Neuronal stem cell (in vitro differentiated cells): ENCODE data around the gene S1PR2.
A peak's percentile ranks its signal among the peaks of the same experiment; 100 is the strongest.

ENCODE experiments used
- DNase-seq: peaks from one replicate; pipeline ENCODE4 v3.0.0-alpha.2; 2013; ENCODE audit warnings: low spot score
- H2AFZ ChIP-seq: one replicate; pipeline ENCODE4 v1.6.1; 2013; ENCODE audit warnings: mild to moderate bottlenecking, low read length, inconsistent platforms
- H2AK5ac ChIP-seq: 2 replicates; pipeline ENCODE4 v1.6.1; 2013; ENCODE audit warnings: low read depth, mild to moderate bottlenecking, inconsistent platforms, low read length, moderate library complexity, mixed read lengths
- H2BK120ac ChIP-seq: 2 replicates; pipeline ENCODE4 v1.6.1; 2013; ENCODE audit warnings: low read depth, mild to moderate bottlenecking, inconsistent platforms, low read length, moderate library complexity, mixed read lengths
- H2BK12ac ChIP-seq: one replicate; pipeline ENCODE4 v1.6.1; 2013; ENCODE audit warnings: low read length, inconsistent platforms
- H2BK15ac ChIP-seq: 2 replicates; pipeline ENCODE4 v1.6.1; 2013; ENCODE audit warnings: mild to moderate bottlenecking, low read length, inconsistent platforms, mixed read lengths
- H2BK5ac ChIP-seq: one replicate; pipeline ENCODE4 v1.6.1; 2013; ENCODE audit warnings: inconsistent platforms, mild to moderate bottlenecking, low read length, moderate library complexity
- H3K14ac ChIP-seq: one replicate; pipeline ENCODE4 v1.6.1; 2013; ENCODE audit warnings: low read length, inconsistent platforms
- H3K18ac ChIP-seq: 2 replicates; pipeline ENCODE4 v1.6.1; 2013; ENCODE audit warnings: low read length, inconsistent platforms
- H3K23ac ChIP-seq: 2 replicates; pipeline ENCODE4 v1.6.1; 2013; ENCODE audit warnings: low read depth, mild to moderate bottlenecking, mixed read lengths, low read length, inconsistent platforms; ENCODE audit not compliant: poor library complexity
- H3K27ac ChIP-seq: replicated peaks from 3 replicates; pipeline ENCODE4 v1.5.1; 2013; ENCODE audit warnings: low read length, inconsistent platforms
- H3K27me3 ChIP-seq, 3 experiments: 2 replicates each; pipeline ENCODE4 v1.6.1; 2013; ENCODE audit warnings: low read length in 3 of 3, mild to moderate bottlenecking in 2 of 3, inconsistent platforms in 1 of 3, low read depth in 1 of 3, mixed read lengths in 1 of 3, moderate library complexity in 1 of 3; ENCODE audit not compliant: control insufficient read depth in 3 of 3, insufficient read depth in 3 of 3
- H3K36me3 ChIP-seq, 2 donors: replicated peaks in 1 of 2; 2 replicates each; pipeline ENCODE4 v1.6.1; 2013; ENCODE audit warnings: low read length in 2 of 2; ENCODE audit not compliant: control insufficient read depth in 2 of 2, insufficient read depth in 2 of 2
- H3K4ac ChIP-seq: 2 replicates; pipeline ENCODE4 v1.6.1; 2013; ENCODE audit warnings: inconsistent platforms, mild to moderate bottlenecking, low read length, moderate library complexity
- H3K4me1 ChIP-seq, 2 donors: 1 replicate in 1 of 2; 2 replicates in 1 of 2; pipeline ENCODE4 v1.6.1; 2013; ENCODE audit warnings: low read length in 2 of 2, low read depth in 1 of 2; ENCODE audit not compliant: control insufficient read depth in 2 of 2, insufficient read depth in 1 of 2
- H3K4me2 ChIP-seq: one replicate; pipeline ENCODE4 v1.6.1; 2013; ENCODE audit warnings: mild to moderate bottlenecking, low read length, inconsistent platforms; ENCODE audit not compliant: insufficient read depth, poor library complexity, severe bottlenecking
- H3K4me3 ChIP-seq, 2 donors: 2 replicates each; pipeline ENCODE4 v1.5.1; 2013; ENCODE audit warnings: low read length in 2 of 2, mild to moderate bottlenecking in 2 of 2, inconsistent platforms in 1 of 2, moderate library complexity in 1 of 2
- H3K79me1 ChIP-seq: one replicate; pipeline ENCODE4 v1.6.1; 2013; ENCODE audit warnings: low read depth, mild to moderate bottlenecking, inconsistent platforms, low read length, moderate library complexity
- H3K9ac ChIP-seq: one replicate; pipeline ENCODE4 v1.6.1; 2013; ENCODE audit warnings: mild to moderate bottlenecking, low read depth, low read length, inconsistent platforms; ENCODE audit not compliant: poor library complexity
- H3K9me3 ChIP-seq, 2 donors: replicated peaks in 1 of 2; 2 replicates each; pipeline versions ENCODE3 to v1.6.1; 2013; ENCODE audit warnings: low read length in 2 of 2, mild to moderate bottlenecking in 2 of 2, inconsistent platforms in 1 of 2, low read depth in 1 of 2, mixed read lengths in 1 of 2, moderate library complexity in 1 of 2; ENCODE audit not compliant: control insufficient read depth in 2 of 2, insufficient read depth in 1 of 2
- H4K8ac ChIP-seq: one replicate; pipeline ENCODE4 v1.6.1; 2013; ENCODE audit warnings: low read depth, mild to moderate bottlenecking, inconsistent platforms, low read length, moderate library complexity
- H4K91ac ChIP-seq: one replicate; pipeline ENCODE4 v1.6.1; 2013; ENCODE audit warnings: low read length, low read depth, mild to moderate bottlenecking, inconsistent platforms; ENCODE audit not compliant: poor library complexity
- WGBS, 2 donors: extraction: QIAGEN DNeasy Blood & Tissue Kit; methylation state at CpG; one replicate each; pipeline ENCODE4 v1.1.7; 2013; ENCODE audit warnings: missing lambda C conversion rate in 2 of 2, mixed read lengths in 1 of 2; ENCODE audit not compliant: insufficient read length in 2 of 2, insufficient replicate concordance in 1 of 2; ENCODE audit errors: extremely low coverage in 2 of 2; 5-methylcytosine and 5-hydroxymethylcytosine counted together

The S1PR2 gene

DNA sequence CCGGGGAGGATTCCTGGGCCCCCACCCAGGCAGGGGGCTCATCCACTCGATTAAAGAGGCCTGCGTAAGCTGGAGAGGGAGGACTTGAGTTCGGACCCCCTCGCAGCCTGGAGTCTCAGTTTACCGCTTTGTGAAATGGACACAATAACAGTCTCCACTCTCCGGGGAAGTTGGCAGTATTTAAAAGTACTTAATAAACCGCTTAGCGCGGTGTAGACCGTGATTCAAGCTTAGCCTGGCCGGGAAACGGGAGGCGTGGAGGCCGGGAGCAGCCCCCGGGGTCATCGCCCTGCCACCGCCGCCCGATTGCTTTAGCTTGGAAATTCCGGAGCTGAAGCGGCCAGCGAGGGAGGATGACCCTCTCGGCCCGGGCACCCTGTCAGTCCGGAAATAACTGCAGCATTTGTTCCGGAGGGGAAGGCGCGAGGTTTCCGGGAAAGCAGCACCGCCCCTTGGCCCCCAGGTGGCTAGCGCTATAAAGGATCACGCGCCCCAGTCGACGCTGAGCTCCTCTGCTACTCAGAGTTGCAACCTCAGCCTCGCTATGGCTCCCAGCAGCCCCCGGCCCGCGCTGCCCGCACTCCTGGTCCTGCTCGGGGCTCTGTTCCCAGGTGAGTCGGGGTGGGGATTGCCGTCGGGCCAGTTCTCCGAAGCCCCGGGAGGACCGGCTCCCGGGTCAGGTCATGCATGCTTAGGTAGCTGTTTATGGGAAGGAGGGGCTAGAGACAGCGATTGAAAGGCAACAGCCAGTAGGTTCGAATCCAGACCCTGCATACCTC is 39.7 kb upstream of the S1PR2 start, which contains the start of gene ICAM1:
TSS of gene ICAM1 (plus strand) at position 505 of the 779 bp plus-strand sequence. CDS start at position 545, 40 bp downstream.
- Histone ChIP-seq H3K4ac (no peak within 1 kb of the TSS), H3K18ac (peak within 1 kb of the TSS; percentile 94), H3K4me3 (peak within 1 kb of the TSS; percentile 37 to 50), H2AFZ (peak within 1 kb of the TSS; percentile 93), H2BK15ac (peak within 1 kb of the TSS; percentile 99), H4K91ac (peak within 1 kb of the TSS; percentile 72), H3K27me3 (peaks cover 0 to 31% (median 20%) of the 10 kb centered on the region in 3 experiments), H3K4me2 (peak within 1 kb of the TSS; percentile 69), H3K4me1 (peaks cover 8 to 18% of the 10 kb centered on the region in 2 donors), H3K36me3 (peaks cover 0 to 10% of the 10 kb centered on the region in 2 donors), H4K8ac (no peak within 1 kb of the TSS), H2BK120ac (no peak within 1 kb of the TSS), H2AK5ac (peak within 1 kb of the TSS; percentile 91), H3K23ac (peak within 1 kb of the TSS; percentile 93), H3K27ac (no peak within 1 kb of the TSS), H3K14ac (peak within 1 kb of the TSS; percentile 82), H3K9ac (peak within 1 kb of the TSS; percentile 70), H2BK5ac (peak within 1 kb of the TSS; percentile 44), H3K79me1 (no peaks in the 10 kb centered on the region), H2BK12ac (peak within 1 kb of the TSS; percentile 86), H3K9me3 (no peaks in the 10 kb centered on the region)
- no peak for DNase-seq
- no CpG with 5 or more reads among the region's 51 CpGs for WGBS, 2 donors

DNA sequence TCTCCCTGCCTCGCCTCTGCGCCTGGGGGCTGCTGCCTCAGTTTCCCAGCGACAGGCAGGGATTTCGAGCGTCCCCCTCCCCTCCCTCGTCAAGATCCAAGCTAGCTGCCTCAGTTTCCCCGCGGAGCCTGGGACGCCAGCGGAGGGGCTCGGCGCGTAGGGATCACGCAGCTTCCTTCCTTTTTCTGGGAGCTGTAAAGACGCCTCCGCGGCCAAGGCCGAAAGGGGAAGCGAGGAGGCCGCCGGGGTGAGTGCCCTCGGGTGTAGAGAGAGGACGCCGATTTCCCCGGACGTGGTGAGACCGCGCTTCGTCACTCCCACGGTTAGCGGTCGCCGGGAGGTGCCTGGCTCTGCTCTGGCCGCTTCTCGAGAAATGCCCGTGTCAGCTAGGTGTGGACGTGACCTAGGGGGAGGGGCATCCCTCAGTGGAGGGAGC is 39.1 kb upstream of the S1PR2 start:
- no CpG with 5 or more reads among the region's 37 CpGs for WGBS, 2 donors
- Histone ChIP-seq H3K9ac (peak overlapping the region; percentile 50), H2AFZ (peak overlapping the region; percentile 93), H2BK12ac (peak overlapping the region; percentile 86), H3K18ac (peak overlapping the region; percentile 94), H3K4me2 (peak overlapping the region; percentile 58), H2BK5ac (peak overlapping the region; percentile 44), H3K4ac (no peak overlapping the region), H3K14ac (peak overlapping the region; percentile 38), H3K23ac (peak overlapping the region; percentile 93), H3K9me3 (no peaks in the 10 kb centered on the region), H3K36me3 (peaks cover 0 to 7% of the 10 kb centered on the region in 2 donors), H3K27ac (no peak overlapping the region), H2BK15ac (peak overlapping the region; percentile 46), H3K4me1 (peaks cover 8 to 18% of the 10 kb centered on the region in 2 donors), H4K8ac (no peak overlapping the region), H4K91ac (peak overlapping the region; percentile 72), H3K79me1 (no peaks in the 10 kb centered on the region), H3K27me3 (peaks cover 0 to 31% (median 20%) of the 10 kb centered on the region in 3 experiments), H2AK5ac (peak overlapping the region; percentile 91), H3K4me3 (peak overlapping the region; percentile 37 to 50), H2BK120ac (no peak overlapping the region)
- DNase-seq = no peak

DNA sequence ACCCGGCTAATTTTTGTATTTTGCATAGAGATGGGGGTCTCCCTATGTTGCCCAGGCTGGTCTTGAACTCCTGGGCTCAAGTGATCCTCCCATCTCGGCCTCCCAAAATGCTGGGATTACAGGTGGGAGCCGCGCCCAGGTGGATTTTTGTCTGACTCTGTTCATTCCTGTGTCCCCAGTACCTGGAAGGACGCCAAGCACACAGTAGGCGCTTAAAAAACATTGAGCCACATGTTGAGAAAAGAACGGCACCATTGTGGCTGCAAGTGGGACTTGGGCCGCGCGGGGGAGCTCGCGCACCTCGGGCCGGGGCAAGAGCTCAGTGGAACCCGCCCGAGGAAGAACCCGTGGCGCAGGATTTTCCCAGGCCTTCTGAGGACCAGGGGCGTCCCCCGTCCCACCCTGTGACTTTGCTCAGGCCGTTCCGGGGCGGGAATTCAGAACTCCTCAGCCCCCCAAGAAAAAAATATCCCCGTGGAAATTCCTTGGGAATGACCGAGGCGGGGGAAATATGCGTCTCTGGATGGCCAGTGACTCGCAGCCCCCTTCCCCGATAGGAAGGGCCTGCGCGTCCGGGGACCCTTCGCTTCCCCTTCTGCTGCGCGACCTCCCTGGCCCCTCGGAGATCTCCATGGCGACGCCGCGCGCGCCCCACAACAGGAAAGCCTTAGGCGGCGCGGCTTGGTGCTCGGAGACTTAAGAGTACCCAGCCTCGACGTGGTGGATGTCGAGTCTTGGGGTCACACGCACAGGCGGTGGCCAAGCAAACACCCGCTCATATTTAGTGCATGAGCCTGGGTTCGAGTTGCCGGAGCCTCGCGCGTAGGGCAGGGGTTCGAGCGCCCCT is 38.4 kb upstream of the S1PR2 start:
- peak overlapping the region; percentile 44 for H2BK5ac ChIP-seq
- H2BK15ac ChIP-seq = peak overlapping the region; percentile 46
- H2AFZ ChIP-seq = peak overlapping the region; percentile 93
- peak overlapping the region; percentile 38 for H3K14ac ChIP-seq
- no peak overlapping the region for H2BK120ac ChIP-seq
- peaks cover 8 to 18% of the 10 kb centered on the region in 2 donors for H3K4me1 ChIP-seq
- H4K8ac ChIP-seq = no peak overlapping the region
- H3K9me3 ChIP-seq = no peaks in the 10 kb centered on the region
- peak overlapping the region; percentile 94 for H3K18ac ChIP-seq
- H2AK5ac ChIP-seq = peak overlapping the region; percentile 91
- no peak overlapping the region for H3K4me3 ChIP-seq
- H3K79me1 ChIP-seq = no peaks in the 10 kb centered on the region
- WGBS, 2 donors = no CpG with 5 or more reads among the region's 59 CpGs
- H3K27me3 ChIP-seq = peaks cover 0 to 29% (median 20%) of the 10 kb centered on the region in 3 experiments
- H3K23ac ChIP-seq = peak overlapping the region; percentile 93
- no peak overlapping the region for H3K4ac ChIP-seq
- peak overlapping the region; percentile 50 for H3K9ac ChIP-seq
- peak overlapping the region; percentile 72 for H4K91ac ChIP-seq
- DNase-seq = peak; percentile 69
- H2BK12ac ChIP-seq = peak overlapping the region; percentile 86
- H3K4me2 ChIP-seq = peak overlapping the region; percentile 58
- no peak overlapping the region for H3K27ac ChIP-seq
- H3K36me3 ChIP-seq = peaks cover 0 to under 1% of the 10 kb centered on the region in 2 donors
